ENCODE data around the gene NKTR.
"Not testable (repeated sequence)": the region's sequence is repeated elsewhere in the genome, so short reads cannot be mapped to it uniquely, and the experiment has no call there.

The NKTR gene

DNA sequence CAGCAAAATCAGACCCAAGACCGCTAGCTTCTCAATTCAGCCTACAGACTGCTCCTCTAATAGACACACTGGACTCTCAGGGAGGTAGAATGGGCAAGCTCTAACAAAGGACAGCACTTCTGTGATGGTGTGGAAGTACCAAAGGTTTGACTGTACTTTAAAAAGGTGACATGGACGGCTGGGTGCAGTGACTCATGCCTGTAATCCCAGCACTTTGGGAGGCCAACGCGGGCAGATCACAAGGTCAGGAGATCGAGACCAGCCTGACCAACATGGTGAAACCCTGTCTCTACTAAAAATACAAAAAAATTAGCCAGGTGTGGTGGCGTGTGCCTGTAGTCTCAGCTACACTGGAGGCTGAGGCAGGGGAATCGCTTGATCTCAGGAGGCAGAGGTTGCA is 3.4 kb upstream of the NKTR start:
- DNase-seq: not testable (repeated sequence)

DNA sequence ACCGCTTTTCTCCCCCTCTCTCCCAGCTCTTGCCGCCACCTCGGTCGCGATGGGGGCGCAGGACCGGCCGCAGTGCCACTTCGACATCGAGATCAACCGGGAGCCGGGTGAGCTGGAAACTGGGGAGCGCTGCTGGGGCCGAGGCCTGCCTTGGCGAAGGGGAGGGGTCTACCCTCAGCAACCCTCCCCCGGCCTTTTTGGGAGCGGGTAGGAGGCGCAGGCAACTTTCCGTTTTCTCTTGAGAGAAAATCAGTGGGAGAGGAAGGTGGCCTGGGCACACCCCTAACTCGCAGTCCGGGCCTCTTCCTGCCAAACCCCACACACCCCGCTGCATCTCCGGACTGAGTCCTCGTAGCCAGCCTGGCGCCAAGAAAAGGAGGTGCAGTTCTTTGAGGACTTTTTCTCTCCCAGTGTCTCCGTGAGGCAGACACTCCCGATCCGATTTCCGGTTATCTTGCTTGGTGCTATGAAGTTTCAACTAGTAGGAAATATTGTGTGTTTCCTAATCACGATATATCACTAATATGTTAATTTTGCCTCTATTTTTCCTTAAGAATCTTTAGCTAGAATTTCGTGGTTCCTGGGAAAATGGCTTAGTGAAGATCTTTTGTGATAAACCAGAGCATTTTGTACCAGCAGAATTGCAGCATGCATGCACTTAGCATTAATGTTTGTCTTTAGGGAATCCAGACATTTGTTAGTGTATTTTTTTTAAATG is 631 bp downstream of the NKTR start:
- DNase-seq: peak; percentile 78

DNA sequence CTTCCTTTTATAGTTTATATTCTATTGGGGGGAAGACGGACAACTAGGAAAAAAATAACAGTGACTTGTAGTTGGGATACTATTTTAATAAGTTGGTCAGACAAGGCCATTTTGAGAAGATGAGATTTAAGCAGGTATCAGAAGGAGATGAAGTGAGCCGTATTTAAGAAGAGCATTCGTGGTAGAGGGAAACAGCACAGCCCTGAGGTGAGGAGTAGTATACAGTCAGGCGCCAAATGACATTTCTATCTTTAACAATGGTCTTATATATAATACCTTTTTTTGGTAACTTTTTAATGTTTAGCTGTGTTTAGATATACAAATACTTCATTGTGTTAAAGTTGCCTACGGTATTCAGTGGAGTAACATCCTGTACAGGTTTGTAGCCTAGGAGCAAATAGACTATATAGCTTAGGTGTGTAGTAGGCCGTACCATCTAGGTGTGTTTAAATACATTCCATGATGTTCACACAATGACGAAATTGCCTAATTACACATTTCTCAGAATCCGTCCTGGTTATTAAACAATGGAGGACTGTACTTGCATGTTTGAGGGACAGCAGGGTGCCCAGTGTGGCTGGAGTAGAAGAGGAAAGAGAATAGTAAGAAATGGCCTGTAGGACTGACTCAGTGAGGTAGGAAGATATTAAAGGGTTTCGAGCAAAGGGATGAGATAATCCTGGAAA is 1.6 kb downstream of the NKTR start:
- DNase-seq: no peak

DNA sequence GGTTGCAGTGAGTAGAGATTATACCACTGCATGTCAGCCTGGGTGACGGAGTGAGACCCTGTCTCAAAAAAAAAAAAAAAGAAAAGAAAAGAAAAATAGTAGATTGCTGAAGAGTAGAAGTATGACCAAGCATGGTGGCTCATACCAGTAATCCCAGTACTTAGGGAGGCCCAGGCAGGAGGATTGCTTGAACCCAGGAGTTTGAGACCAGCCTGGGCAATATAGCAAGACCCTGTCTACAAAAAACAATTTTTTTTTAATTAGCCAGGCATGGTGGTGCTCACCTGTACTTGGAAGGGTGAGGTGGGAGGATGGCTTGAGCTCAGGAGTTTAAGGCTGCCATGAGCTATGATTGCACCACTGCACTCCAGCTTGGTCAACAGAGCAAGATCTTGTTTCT is 2.5 kb downstream of the NKTR start:
- DNase-seq: no peak

DNA sequence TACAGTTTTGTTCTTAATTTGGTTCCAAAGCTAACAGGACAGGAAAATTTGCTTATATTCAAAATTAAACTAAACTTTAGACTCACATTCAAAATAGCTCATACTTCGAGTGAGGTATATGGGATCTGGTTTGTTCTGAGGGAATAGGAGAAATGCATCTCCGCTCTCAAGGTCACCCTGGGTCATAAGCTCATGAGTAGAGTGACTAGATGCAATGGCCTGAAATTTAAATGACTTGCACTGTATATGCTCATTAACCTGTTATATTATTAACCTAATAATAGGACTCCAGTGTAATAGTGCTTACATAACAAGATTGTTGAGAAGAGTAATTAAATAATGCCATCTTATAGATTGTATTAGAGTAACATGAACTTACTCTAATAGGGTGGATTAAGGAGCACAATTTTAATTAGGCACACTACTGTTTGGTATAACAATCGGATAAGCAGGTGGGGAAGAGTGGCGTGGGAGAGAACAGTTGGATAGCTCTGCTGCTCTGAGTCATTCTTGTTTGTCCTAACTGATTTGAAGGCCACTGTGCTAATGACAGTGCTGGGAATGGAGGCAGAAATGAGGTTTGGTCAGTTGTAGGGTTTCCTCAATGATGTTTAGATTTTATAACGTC is 5.2 kb downstream of the NKTR start:
- DNase-seq: no peak

DNA sequence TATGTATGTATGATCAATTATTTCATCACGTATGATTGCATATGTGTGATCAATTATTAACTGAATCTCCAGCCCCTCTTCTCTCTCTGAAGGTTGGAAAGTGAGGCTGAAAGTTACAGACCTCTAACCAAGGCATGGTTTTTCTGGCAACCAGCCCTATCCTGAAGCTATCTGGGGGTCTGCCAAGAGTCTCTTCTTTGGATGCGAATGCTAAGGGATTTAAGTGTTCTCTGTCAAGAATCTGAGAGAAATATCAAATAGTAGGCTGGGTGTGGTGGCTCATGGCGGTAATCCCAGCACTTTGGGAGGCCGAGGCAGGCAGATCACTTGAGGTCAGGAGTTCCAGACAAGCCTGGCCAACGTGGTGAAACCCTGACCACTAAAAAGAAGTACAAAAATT is 8.1 kb downstream of the NKTR start:
- peak; percentile 46 for DNase-seq

DNA sequence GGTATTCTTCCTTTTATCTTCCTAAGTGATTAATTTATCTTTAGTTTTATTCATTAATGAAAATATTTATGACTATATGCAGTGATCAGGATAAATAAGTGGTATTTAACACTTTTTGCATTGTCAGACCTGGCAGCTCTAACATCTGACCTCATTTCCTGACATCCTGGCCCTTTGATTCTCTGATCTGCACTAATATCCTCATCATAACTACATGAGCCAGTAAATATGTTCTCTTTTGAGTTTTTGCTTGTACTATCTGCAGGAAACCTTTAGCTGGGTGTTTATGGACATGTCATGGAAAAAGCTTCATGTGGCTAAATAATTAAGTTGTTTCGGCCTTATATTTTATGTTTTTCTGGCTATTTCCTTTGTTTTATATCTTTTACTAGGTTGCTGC is 10.5 kb downstream of the NKTR start:
- DNase-seq: no peak

DNA sequence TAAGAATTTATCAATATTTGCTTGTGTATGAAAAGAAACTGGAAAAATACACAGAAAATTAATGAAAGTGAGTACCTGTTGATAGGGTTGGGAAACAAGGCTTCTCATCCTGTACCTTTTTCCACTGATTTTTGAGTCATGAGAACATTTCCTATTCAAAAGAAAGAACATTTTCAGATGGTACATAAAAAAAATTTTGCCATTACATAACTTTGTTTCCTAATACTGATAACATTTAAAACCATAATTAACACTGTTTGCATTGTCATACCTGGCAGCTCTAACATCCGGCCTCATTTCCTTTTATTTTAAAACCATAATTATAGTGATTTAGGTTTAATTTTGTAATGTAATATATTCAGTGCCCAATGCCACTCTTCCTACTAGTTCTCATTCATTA is 11.7 kb downstream of the NKTR start:
- DNase-seq: no peak

DNA sequence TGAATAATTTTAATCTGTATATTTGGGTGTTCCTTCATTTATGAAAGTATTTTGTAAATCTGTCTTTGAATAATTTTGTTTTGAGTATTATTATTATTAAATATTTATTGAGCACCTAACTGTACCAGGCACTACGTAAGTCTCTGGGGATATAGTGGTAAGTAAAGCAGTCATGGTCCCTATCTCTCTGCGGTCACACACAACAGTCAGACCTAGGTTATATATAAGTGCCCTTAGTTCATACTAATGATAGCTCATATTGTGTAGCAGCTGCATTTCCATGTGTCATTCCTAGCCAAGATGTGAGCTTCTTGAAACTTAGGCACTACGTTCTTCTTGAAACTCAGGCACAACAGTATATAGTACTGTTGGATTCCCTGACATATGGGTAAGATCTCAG is 12.4 kb downstream of the NKTR start:
- no peak for DNase-seq

DNA sequence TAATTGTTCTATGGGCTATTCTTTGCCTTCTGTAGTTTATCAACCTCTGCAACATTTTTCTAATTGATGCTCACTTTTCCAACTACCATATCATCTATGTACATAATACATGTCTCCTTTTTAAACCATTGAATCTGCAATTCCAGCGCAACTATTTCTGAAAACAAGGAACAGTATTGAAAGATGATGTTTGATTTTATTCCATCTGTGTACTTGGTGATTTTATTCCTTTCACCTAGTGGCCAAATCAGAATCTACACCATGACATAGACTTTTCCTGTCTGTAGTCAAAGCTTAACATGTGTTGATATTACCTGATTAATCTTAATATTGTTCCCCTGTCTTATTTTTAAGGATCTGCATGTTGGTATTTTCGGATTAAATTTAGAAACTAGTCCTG is 13.0 kb downstream of the NKTR start:
- DNase-seq: no peak

DNA sequence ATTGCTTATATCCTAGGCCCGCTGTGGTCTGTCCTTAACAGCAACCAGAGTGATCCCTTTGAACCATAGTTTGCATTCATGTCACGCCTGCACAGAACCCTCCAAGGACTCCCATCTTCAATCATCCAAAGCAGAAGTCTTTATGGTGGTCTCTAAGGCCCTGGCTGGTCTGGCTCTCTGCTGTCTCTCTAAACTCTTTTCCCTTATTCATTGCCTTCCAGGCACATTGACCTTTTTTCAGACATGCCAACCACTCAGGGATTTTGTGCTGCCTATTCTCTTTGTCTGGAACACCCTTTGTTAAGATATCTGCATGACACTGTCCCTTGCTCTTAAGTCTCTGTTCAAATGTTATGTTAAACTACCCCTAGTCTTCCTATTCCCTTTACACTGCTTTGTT is 31.1 kb downstream of the NKTR start:
- no peak for DNase-seq

DNA sequence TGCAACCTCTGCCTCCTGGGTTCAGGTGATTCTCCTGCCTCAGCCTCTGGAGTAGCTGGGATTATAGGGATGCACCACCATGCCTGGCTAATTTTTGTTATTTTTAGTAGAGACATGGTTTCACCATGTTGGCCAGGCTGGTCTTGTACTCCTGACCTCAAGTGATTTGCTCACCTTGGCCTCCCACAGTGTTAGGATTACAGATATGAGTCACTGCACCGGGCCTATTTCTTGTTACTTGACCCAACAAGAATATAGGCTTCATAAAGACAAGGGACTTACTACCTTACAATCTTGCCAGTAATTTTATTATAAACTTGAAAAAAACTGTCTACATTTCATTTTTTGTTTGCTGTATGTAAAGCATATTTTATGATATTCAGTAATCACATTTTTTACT is 31.7 kb downstream of the NKTR start:
- peak; percentile 28 for DNase-seq

DNA sequence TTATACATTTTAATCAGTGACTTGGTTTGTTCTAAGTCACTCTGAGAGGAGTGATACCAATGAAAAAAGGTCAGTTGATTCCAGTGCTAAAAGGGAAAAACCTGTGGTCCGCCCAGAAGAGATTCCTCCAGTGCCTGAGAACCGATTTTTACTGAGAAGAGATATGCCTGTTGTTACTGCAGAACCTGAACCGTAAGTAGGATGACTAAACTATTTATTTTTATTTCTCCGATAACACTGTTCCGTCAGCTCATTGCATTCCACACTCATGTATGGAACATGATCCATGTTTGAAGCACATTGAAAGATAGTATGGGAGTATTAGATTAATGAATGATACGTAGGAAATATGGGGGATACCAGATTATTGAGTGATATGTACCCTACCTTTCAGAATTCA is 33.1 kb downstream of the NKTR start:
- DNase-seq: no peak

DNA sequence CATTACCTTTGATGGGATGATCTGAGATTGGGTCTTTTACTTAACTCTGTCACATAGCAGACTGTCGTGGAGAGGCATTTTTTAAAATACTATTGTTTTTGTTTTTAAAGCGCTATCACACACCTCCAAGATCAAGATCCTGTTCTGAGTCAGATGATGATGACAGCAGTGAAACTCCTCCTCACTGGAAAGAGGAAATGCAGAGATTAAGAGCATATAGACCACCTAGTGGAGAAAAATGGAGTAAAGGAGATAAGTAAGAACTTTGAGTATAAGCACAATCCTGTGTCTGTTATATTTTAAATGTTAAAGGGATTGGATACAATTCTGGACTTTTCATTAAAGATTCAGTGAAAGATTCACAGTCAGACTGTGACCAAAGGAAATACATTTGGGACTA is 34.6 kb downstream of the NKTR start:
- DNase-seq: peak; percentile 46

DNA sequence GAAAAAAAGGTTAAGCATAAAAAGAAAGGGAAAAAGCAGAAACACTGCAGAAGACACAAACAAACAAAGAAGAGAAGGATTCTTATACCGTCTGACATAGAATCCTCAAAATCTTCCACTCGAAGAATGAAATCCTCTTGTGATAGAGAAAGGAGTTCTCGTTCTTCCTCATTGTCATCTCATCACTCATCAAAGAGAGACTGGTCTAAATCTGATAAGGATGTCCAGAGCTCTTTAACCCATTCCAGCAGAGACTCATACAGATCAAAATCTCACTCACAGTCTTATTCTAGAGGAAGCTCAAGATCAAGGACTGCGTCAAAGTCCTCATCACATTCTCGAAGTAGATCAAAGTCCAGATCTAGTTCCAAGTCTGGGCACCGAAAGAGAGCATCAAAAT is 36.5 kb downstream of the NKTR start:
- DNase-seq: no peak

DNA sequence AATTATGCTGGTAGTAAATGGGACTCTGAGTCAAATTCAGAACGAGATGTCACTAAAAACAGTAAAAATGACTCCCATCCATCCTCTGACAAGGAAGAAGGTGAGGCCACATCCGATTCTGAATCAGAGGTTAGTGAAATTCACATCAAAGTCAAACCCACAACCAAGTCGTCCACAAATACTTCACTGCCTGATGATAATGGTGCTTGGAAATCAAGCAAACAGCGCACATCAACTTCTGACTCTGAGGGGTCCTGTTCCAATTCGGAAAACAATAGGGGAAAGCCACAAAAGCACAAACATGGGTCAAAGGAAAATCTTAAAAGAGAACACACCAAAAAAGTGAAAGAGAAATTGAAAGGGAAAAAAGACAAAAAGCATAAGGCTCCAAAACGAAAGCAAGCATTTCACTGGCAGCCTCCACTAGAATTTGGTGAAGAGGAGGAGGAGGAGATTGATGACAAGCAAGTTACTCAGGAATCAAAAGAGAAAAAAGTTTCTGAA is 37.9 kb downstream of the NKTR start:
- no peak for DNase-seq

DNA sequence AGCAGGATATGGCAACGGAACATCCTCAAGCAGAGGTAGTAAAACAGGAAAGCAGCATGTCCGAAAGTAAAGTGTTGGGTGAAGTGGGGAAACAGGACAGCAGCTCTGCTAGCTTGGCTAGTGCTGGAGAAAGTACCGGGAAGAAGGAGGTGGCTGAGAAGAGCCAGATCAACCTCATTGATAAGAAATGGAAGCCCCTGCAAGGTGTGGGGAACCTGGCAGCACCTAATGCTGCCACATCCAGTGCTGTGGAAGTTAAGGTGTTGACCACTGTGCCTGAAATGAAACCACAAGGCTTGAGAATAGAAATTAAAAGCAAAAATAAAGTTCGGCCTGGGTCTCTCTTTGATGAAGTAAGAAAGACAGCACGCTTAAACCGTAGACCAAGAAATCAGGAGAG is 38.7 kb downstream of the NKTR start:
- DNase-seq: no peak

DNA sequence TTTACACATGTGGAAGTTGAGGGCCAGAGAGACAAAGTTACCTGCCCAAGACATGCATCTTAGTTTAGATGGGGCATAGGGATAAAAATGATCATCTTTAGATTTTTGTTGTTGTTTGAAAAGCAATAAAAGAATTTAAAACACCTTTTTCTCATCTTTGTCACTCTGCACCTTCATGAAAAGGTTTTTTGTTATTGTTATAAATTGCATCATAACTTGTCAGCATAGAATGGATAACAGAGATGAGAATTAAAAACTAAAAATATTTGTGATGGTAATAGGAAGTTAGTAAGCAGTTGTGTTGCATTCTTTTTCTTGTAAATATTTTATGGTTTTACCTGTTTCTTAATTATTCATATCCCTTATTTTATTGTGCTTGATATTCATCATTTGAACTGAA is 39.6 kb downstream of the NKTR start:
- DNase-seq: no peak

DNA sequence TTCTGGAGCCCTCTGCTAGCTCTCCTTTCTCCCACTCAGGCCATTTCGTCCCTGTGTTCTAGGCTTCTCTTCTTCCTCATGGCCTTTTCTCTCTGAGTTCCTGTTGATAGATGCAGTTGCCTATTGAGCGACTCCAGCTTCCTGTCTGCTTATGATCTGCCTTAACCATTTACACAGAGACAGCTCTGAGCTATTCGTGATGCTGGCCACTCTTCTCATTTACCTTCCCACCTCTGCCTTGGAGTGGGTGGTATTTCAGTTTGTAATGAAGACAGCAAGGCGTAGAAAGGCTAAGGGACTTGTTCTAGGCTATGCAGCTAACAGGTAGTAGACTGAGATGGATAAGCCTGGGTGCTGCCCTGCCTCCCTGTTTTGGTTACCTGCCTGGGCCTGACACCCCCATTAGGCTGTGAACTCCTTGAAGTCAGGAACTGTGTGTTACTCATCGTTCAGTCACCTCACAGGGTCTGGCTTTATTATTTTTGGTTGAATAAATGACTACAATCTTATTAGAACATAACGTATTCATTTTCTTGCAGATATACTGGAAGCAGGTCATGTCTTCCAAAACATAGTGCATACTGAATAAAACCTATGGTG is 40.4 kb downstream of the NKTR start:
- DNase-seq: no peak

DNA sequence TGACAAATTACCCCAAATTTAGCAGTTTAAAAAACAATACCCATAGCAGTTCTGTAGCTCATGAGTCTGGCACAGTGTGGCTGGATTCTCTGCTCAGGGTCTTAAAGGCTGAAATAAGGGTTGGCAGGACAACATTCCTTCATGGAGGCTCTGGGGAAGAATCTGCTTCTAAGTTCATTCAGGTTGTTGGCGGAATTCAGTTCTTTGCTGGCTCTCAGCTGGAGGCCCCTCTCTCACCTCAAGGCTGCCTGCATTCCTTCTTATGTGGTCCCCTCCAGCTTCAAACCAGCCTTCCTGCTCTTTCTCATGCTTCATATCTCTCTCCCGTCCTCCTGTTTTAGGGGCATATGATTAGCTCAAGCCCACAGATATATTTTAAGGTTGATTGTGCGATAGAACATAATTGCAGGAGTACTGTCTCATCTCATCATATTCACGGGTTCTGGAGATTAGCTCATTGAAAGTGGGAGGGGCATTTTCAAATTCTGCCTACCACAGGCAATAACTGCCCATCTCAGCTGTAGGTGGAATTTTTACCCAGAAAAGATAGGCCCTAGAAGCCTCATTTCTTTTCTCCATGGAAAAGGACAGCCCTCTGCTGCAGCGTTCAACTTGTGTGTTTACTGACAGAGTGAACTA is 47.5 kb downstream of the NKTR start:
- no peak for DNase-seq

DNA sequence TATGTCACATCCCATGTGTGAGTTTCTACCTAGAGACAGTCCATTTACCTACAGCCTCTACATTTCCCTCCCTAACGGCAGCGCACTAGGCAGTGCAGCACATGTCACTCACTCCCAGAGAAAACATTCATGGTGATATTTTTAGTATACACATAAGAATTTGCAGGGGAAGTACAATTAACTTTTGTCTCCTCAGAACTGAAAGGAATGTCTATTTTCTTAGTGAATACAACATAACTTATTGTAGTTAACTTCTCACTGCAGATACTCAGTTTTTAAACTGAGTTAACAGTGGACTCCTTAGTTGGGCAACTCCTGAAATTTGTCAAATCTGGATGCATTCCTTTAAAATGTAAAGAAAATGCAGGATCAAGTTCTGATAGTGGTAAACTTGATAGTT is 48.5 kb downstream of the NKTR start:
- no peak for DNase-seq

DNA sequence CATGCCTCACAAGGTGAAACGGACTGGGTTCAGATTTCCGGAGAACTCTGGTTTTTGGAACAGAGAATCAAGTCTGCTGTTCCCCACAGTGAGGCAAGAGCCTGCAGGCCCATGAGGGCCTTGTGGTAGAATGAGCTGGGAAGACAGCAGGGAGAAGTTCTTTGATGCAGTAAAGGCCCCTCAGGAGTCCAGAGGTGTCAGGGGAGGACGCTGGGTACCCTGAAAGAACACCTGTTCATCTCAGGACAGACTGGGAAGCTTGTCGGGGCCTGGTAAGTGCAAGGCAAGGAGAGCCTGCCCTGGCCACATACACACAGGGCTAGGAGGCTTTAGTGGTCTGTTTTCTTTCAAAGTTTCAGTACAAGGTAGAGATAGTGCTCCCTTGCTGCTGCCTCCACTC is 49.3 kb downstream of the NKTR start:
- no peak for DNase-seq

Measured in EL (cell line).